ENCODE data around the gene PAPPA2. TPM values are rescaled to one million over a fixed set of nuclear protein-coding genes. Genes with fewer than 3 reads are reported as not detected.
"Not testable (repeated sequence)": the region's sequence is repeated elsewhere in the genome, so short reads cannot be mapped to it uniquely, and the experiment has no call there.

The PAPPA2 gene
- total RNA-seq, 2 experiments from 2014 or later = 0.09 to 0.38 TPM

- no peak overlapping the region for H3K27ac Mint-ChIP-seq
- CTCF ChIA-PET = no interaction called here
These were observed 256.5 kb downstream of the PAPPA2 start for GRCh38 chr1:176719447-176719846.

GRCh38 chr1:176720838-176721237 is 257.9 kb downstream of the PAPPA2 start:
- no peak overlapping the region for H3K4me3 Mint-ChIP-seq
- H3K36me3 Mint-ChIP-seq = no peaks in the 10 kb centered on the region
- ATAC-seq (no peak), DNase-seq (no peak)
- no peaks in the 10 kb centered on the region for H3K9me3 Mint-ChIP-seq (ENCODE audit: low read depth)
- no peak overlapping the region for H3K27ac Mint-ChIP-seq
- H3K4me1 Mint-ChIP-seq = no peaks in the 10 kb centered on the region
- H3K27me3 Mint-ChIP-seq = no peaks in the 10 kb centered on the region
- CTCF ChIA-PET = no interaction called here

More at GRCh38 chr1:176719447-176719846, 256.5 kb downstream of the PAPPA2 start:
- Mint-ChIP-seq H3K4me3 (no peak overlapping the region), H3K4me1 (no peaks in the 10 kb centered on the region), H3K27me3 (no peaks in the 10 kb centered on the region), H3K9me3 (ENCODE audit: low read depth) (no peaks in the 10 kb centered on the region), H3K36me3 (no peaks in the 10 kb centered on the region)
- ATAC-seq (no peak), DNase-seq (no peak)

GRCh38 chr1:176733661-176734060 is 270.7 kb downstream of the PAPPA2 start:
- H3K36me3 Mint-ChIP-seq = no peaks in the 10 kb centered on the region

GRCh38 chr1:176735201-176735600 is 272.2 kb downstream of the PAPPA2 start:
- ATAC-seq = no peak
- no peaks in the 10 kb centered on the region for H3K9me3 Mint-ChIP-seq (ENCODE audit: low read depth)

More at GRCh38 chr1:176733661-176734060, 270.7 kb downstream of the PAPPA2 start:
- ATAC-seq (no peak), DNase-seq (no peak)
- H3K9me3 Mint-ChIP-seq (ENCODE audit: low read depth) = no peaks in the 10 kb centered on the region
- H3K27me3 Mint-ChIP-seq = no peaks in the 10 kb centered on the region
- no peak overlapping the region for H3K27ac Mint-ChIP-seq
- H3K4me1 Mint-ChIP-seq = no peaks in the 10 kb centered on the region
- H3K4me3 Mint-ChIP-seq = no peak overlapping the region
- CTCF ChIA-PET = no interaction called here

GRCh38 chr1:176736015-176736414 is 273.0 kb downstream of the PAPPA2 start:
- no peaks in the 10 kb centered on the region for H3K4me1 Mint-ChIP-seq
- H3K4me3 Mint-ChIP-seq = no peak overlapping the region
- H3K9me3 Mint-ChIP-seq (ENCODE audit: low read depth) = no peaks in the 10 kb centered on the region
- no peak for DNase-seq
- no peak overlapping the region for H3K27ac Mint-ChIP-seq
- CTCF ChIA-PET = no interaction called here
- H3K36me3 Mint-ChIP-seq = no peaks in the 10 kb centered on the region
- ATAC-seq = no peak
- no peaks in the 10 kb centered on the region for H3K27me3 Mint-ChIP-seq

More at GRCh38 chr1:176735201-176735600, 272.2 kb downstream of the PAPPA2 start:
- Mint-ChIP-seq H3K36me3 (no peaks in the 10 kb centered on the region), H3K4me1 (no peaks in the 10 kb centered on the region), H3K27ac (no peak overlapping the region), H3K27me3 (no peaks in the 10 kb centered on the region), H3K4me3 (no peak overlapping the region)
- CTCF ChIA-PET = no interaction called here
- DNase-seq = no peak

GRCh38 chr1:176741181-176741580 is 278.2 kb downstream of the PAPPA2 start:
- DNase-seq (no peak), ATAC-seq (no peak)
- Mint-ChIP-seq H3K36me3 (no peaks in the 10 kb centered on the region), H3K4me1 (no peaks in the 10 kb centered on the region), H3K27ac (no peak overlapping the region), H3K9me3 (ENCODE audit: low read depth) (no peaks in the 10 kb centered on the region), H3K27me3 (no peaks in the 10 kb centered on the region), H3K4me3 (no peak overlapping the region)
- CTCF ChIA-PET = no interaction called here

- CTCF ChIA-PET = no interaction called here
- no peaks in the 10 kb centered on the region for H3K36me3 Mint-ChIP-seq
- H3K4me3 Mint-ChIP-seq = no peak overlapping the region
- no peak overlapping the region for H3K27ac Mint-ChIP-seq
- ATAC-seq (no peak), DNase-seq (no peak)
- H3K4me1 Mint-ChIP-seq = no peaks in the 10 kb centered on the region
- no peaks in the 10 kb centered on the region for H3K27me3 Mint-ChIP-seq
- no peaks in the 10 kb centered on the region for H3K9me3 Mint-ChIP-seq (ENCODE audit: low read depth)
These were observed 279.3 kb downstream of the PAPPA2 start for GRCh38 chr1:176742322-176742721.

GRCh38 chr1:176744142-176744541 is 281.2 kb downstream of the PAPPA2 start:
- Mint-ChIP-seq H3K9me3 (ENCODE audit: low read depth) (no peaks in the 10 kb centered on the region), H3K27ac (no peak overlapping the region), H3K36me3 (no peaks in the 10 kb centered on the region), H3K4me3 (no peak overlapping the region), H3K27me3 (no peaks in the 10 kb centered on the region), H3K4me1 (no peaks in the 10 kb centered on the region)
- DNase-seq (no peak), ATAC-seq (no peak)
- CTCF ChIA-PET = no interaction called here

- H3K36me3 Mint-ChIP-seq = no peaks in the 10 kb centered on the region
- H3K27ac Mint-ChIP-seq = no peak overlapping the region
- CTCF ChIA-PET = no interaction called here
- no peak for ATAC-seq
- no peak overlapping the region for H3K4me3 Mint-ChIP-seq
- no peak for DNase-seq
- H3K4me1 Mint-ChIP-seq = no peaks in the 10 kb centered on the region
- H3K9me3 Mint-ChIP-seq (ENCODE audit: low read depth) = no peaks in the 10 kb centered on the region
- H3K27me3 Mint-ChIP-seq = no peaks in the 10 kb centered on the region
These were observed 283.0 kb downstream of the PAPPA2 start for GRCh38 chr1:176745945-176746344.

- CTCF ChIA-PET = no interaction called here
- no peak overlapping the region for H3K27ac Mint-ChIP-seq
- no peaks in the 10 kb centered on the region for H3K36me3 Mint-ChIP-seq
- no peak for ATAC-seq
- H3K9me3 Mint-ChIP-seq (ENCODE audit: low read depth) = no peaks in the 10 kb centered on the region
- H3K4me3 Mint-ChIP-seq = no peak overlapping the region
- H3K4me1 Mint-ChIP-seq = no peaks in the 10 kb centered on the region
- no peaks in the 10 kb centered on the region for H3K27me3 Mint-ChIP-seq
- no peak for DNase-seq
These were observed 289.5 kb downstream of the PAPPA2 start for GRCh38 chr1:176752505-176752904.

- no peak overlapping the region for H3K27ac Mint-ChIP-seq
- H3K27me3 Mint-ChIP-seq = no peaks in the 10 kb centered on the region
- no peak for DNase-seq
- H3K4me3 Mint-ChIP-seq = no peak overlapping the region
- ATAC-seq = no peak
- H3K9me3 Mint-ChIP-seq (ENCODE audit: low read depth) = no peaks in the 10 kb centered on the region
- H3K4me1 Mint-ChIP-seq = no peaks in the 10 kb centered on the region
- CTCF ChIA-PET = no interaction called here
- no peaks in the 10 kb centered on the region for H3K36me3 Mint-ChIP-seq
These were observed 291.7 kb downstream of the PAPPA2 start for GRCh38 chr1:176754676-176755075.

GRCh38 chr1:176756817-176757216 is 293.8 kb downstream of the PAPPA2 start:
- DNase-seq; H3K9me3 Mint-ChIP-seq (ENCODE audit: low read depth); H3K36me3 Mint-ChIP-seq; H3K27me3 Mint-ChIP-seq; ATAC-seq; H3K4me3 Mint-ChIP-seq; H3K27ac Mint-ChIP-seq; CTCF ChIA-PET; H3K4me1 Mint-ChIP-seq: not testable (repeated sequence)

- Mint-ChIP-seq H3K36me3 (no peaks in the 10 kb centered on the region), H3K4me3 (no peak overlapping the region), H3K27me3 (no peaks in the 10 kb centered on the region), H3K27ac (no peak overlapping the region), H3K9me3 (ENCODE audit: low read depth) (no peaks in the 10 kb centered on the region), H3K4me1 (no peaks in the 10 kb centered on the region)
- ATAC-seq = no peak
- CTCF ChIA-PET = no interaction called here
- no peak for DNase-seq
These were observed 302.6 kb downstream of the PAPPA2 start for GRCh38 chr1:176765608-176766007.

- H3K27ac Mint-ChIP-seq = no peak overlapping the region
- no peak overlapping the region for H3K4me3 Mint-ChIP-seq
- H3K9me3 Mint-ChIP-seq (ENCODE audit: low read depth) = no peaks in the 10 kb centered on the region
- CTCF ChIA-PET = no interaction called here
- no peaks in the 10 kb centered on the region for H3K27me3 Mint-ChIP-seq
- H3K36me3 Mint-ChIP-seq = no peaks in the 10 kb centered on the region
- DNase-seq = no peak
- H3K4me1 Mint-ChIP-seq = no peaks in the 10 kb centered on the region
- no peak for ATAC-seq
These were observed 303.8 kb downstream of the PAPPA2 start for GRCh38 chr1:176766779-176767178.

- Mint-ChIP-seq H3K27me3 (no peaks in the 10 kb centered on the region), H3K4me3 (no peak overlapping the region), H3K9me3 (ENCODE audit: low read depth) (no peaks in the 10 kb centered on the region), H3K27ac (no peak overlapping the region), H3K4me1 (no peaks in the 10 kb centered on the region), H3K36me3 (no peaks in the 10 kb centered on the region)
- DNase-seq = no peak
- CTCF ChIA-PET = no interaction called here
- no peak for ATAC-seq
These were observed 304.8 kb downstream of the PAPPA2 start for GRCh38 chr1:176767714-176768136.
